GM18526 (cell line): ENCODE data around the gene SEC31B.

Experiments
- POLR2A ChIP-seq: IDR thresholded peaks from 3 replicates; pipeline ENCODE4 v1.6.1; 2011; ENCODE audit not compliant: insufficient read length; ENCODE audit errors: extremely low read depth

SEC31B gene

DNA sequence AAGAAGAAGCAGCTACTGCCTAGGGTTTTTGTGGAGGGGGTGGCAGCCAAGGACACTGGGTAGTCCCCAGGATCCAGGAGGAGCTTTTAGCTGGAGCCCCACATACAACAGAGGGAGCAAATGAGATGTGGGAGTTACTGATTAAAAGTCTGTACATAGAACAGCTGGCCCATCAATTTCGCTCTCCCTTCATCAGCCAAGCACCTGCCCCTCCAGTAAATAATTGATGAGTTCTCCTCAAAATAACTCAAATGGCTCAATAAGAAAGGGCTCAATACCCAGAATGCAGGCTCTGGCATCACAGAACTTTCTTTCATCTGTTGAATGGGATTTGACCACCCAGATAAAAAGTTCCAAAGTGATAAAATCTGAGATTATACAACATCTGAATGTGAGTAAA, 72.0 kb downstream of the SEC31B start:
- TF ChIP-seq POLR2A, result no peak

DNA sequence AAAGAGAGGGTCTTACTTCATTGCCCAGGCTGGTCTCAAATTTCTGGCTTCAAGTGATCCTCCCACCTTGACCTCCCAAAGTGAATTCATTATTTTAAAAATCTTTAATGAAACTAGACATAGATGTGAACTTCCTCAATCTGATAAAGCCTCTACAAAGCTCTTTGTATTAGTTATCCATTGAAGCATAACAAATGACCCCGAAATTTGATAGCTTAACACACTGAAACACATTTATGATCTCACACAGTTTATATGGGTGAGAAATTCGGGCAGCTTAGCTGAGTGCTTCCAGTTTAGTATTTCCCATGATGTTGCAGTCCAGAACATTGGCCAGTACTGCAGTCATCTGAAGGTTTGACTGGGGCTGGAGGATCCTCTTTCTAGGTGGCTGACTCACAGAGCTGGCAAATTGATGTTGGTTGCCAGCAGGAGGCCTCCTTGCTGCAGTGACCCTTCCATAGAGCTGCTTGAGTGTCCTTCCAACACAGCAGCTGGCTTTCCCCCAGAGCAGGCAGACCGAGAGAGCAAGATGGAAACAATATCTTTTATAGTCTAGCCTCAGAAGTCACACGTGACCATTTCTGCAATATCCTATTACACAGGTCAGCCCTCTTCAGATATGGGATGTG, 73.4 kb downstream of the SEC31B start:
- no peak for TF ChIP-seq POLR2A

DNA sequence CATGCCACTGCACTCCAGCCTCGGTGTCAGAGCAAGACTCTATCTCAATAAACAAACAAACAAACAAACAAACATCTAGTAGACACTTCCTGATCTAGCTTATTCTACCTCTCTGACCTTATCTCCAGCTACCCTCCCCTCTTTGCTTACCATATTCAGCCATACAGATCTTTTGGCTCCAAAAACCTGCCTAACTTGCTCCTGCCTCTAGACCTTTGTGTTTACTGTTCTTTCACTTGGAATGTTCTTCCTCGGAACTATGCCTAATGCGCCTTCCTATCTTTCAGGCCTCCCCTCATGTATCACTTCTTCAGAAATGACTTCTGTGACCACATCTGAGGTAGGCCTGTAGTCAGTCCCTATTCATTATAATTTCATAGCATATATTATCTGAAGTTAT, 77.1 kb downstream of the SEC31B start:
- no peak for TF ChIP-seq POLR2A

DNA sequence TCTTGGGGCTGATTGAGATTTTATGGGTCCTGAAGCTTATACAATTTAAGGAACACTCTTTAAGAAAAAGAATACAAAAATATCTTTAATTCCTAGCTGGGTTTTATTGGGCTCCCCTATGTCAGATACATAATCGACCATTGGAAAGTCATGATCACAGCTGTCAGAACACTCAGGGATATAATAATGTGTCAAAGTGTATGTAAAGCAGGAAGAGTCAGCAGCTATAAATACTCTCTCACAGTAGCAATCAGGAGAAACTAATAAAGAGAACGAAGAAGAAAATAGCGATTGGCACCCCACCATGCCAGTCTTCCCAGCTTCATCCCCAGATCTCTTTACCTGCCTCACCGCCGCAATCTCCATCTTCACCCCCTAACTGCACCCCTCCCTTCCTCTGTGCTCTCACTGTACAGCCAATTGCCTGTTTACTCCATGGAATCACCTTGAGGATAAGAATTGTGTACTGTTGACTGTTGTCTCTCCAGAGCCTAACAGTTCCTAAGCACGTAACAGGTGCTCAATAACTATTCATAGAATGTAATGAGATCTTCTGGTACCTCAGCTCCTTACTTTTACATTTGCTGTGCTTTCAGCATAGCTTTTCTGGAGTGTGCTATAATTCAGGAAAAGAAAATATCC, 80.9 kb downstream of the SEC31B start:
- TF ChIP-seq POLR2A, result no peak
